HG03571 (cell line): ENCODE data around the gene FIG4.
"Not testable (repeated sequence)": the region's sequence is repeated elsewhere in the genome, so short reads cannot be mapped to it uniquely, and the experiment has no call there.

Experiments
- ATAC-seq: cut with Tn5 transposase; IDR thresholded peaks from one replicate; pipeline ENCODE4 v1.9.1; 2021; ENCODE audit not compliant: unreplicated experiment

The FIG4 gene

GRCh38 chr6:109841869-109842268 lies 150.8 kb downstream of the FIG4 start:
- ATAC-seq = no peak

- ATAC-seq = no peak
Measured at GRCh38 chr6:109852713-109853112, 161.6 kb downstream of the FIG4 start.

GRCh38 chr6:109853426-109853825 lies 162.3 kb downstream of the FIG4 start:
- no peak for ATAC-seq

DNA sequence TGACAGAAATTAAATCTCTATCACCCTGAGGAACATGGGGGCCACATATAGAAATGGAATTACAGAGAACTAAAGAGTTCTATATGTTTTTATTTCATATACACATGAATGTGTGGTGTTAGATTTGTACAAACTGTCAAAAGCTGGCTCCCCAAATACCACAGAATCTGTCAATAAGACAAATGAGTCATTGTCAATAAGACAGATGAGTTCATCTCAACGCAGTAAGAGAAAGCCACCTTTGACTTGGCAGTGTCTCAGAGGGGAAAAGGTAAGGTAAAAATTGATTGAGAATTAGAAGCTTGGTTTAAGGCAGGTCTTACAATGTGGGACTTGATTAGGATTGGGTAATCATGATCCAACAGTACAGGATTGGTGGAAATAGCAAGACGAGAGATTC lies 162.9 kb downstream of the FIG4 start:
- ATAC-seq = no peak

GRCh38 chr6:109854541-109855308 lies 163.6 kb downstream of the FIG4 start:
- ATAC-seq = no peak

GRCh38 chr6:109855476-109856040 lies 164.5 kb downstream of the FIG4 start:
- not testable (repeated sequence) for ATAC-seq

DNA sequence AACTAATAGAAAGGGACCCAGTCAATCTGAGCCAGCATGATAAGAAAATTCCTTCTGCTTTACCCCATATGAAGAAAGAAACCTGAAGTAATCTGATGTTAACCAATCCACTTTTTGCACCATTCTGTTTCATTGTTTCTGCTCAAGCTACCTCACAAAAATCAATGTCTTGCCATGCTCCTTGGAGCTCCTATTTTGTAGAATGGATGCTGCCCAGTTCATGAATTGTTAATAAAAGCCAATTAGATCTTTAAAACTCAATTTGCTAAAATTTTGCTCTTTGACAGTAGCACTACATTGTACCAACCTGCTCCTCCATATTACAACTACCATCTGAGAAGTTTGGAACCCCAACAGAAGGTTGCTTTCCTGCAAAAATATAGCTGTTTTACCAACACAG lies 170.8 kb downstream of the FIG4 start:
- ATAC-seq = no peak

- ATAC-seq = no peak
Measured at GRCh38 chr6:109864050-109864449, 173.0 kb downstream of the FIG4 start.

DNA sequence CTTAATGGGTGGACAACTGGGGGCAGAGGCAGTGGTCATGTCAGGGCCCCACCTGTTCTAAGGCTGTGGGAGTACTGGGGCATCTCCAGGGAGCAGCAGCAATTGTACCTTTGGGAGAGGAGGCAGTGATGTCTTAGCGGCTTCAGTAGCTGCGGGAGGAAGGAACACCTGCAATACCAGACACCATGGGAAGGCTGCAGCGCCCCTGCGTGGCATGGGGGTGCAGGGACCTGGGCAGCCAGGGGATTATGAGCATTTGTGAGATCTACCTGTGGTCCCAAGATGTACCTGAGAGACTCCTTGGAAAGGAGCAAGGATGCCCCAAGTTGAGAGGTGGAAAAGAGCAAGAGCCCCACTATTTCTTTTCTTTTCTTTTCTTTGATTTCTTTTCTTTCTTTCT lies 174.9 kb downstream of the FIG4 start:
- no peak for ATAC-seq

GRCh38 chr6:109867009-109867969 lies 176.2 kb downstream of the FIG4 start:
- no peak for ATAC-seq

- ATAC-seq = no peak
Measured at GRCh38 chr6:109867970-109868358, 176.9 kb downstream of the FIG4 start.

DNA sequence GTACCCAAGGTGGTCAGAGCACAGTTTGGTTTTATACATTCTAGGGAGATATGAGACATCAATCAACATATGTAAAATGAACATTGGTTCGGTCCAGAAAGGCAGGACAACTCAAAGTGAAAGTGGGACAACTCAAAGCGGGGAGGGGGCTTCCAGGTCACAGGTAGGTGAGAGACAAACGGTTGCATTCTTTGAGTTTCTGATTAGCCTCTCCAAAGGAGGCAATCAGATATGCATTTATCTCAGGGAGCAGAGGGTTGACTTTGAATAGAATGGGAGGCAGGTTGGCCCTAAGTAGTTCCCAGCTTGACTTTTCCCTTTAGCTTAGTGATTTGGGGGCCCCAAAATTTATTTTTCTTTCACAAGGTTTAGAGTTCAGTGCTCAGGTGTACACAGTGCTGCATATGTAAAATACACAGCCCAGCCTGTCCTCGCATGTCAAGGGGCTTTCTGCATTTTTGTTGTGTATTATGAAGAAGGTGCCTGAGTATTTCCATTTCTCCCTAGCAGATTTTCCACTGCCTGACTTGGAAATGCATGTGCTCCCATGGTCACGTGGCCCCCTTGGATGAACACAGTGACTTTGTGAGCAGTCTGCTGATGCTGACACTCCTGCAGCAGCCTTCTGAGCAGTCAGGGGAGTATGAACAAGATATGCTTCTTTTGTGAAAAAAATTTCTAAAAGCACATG lies 178.4 kb downstream of the FIG4 start:
- ATAC-seq = not testable (repeated sequence)

GRCh38 chr6:109870089-109870410 lies 179.0 kb downstream of the FIG4 start:
- no peak for ATAC-seq

GRCh38 chr6:109872549-109872948 lies 181.5 kb downstream of the FIG4 start:
- ATAC-seq = no peak

- no peak for ATAC-seq
Measured at GRCh38 chr6:109872968-109873545, 182.0 kb downstream of the FIG4 start.

DNA sequence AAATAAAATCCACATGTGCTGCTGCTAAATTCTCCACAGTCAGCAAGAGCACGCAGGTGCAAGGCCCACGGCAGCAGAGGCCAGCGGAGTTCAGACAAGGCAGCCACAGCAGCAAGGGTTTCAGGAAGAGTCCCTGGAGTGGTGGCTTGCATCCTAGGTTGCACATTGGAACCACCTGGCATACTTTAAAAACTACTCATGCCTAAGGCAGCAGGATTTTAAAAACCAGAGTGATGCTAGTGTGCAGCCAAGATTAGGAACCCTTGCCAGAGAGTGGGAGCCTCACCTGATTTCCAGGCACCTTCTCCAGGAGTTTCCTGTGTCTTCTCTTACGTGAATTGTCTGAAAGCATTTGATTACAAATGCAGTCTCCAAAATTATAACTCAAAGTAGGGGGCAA lies 183.0 kb downstream of the FIG4 start:
- no peak for ATAC-seq

GRCh38 chr6:109874621-109875020 lies 183.5 kb downstream of the FIG4 start:
- ATAC-seq = no peak
